RWPE1 (cell line): ENCODE results near the gene WASF2.

Experiments used
- CTCF ChIA-PET: fragments of 350-600 bp; sonication (Branson Sonifier 250); formaldehyde crosslinking; extraction: SDS; loops from one replicate; lab custom pipeline; 2021; lab: Yijun Ruan, JAX
- POLR2A ChIA-PET: fragments of 400-600 bp; formaldehyde crosslinking; extraction: SDS; loops from one replicate; lab custom pipeline; 2020; ENCODE audit warnings: antibody characterized with exemption; ENCODE audit not compliant: low non-redundant PET; lab: Yijun Ruan, JAX
- DNase-seq: peaks from one replicate; pipeline ENCODE4 v3.0.0; 2012; ENCODE audit warnings: low spot score
- H3K27ac ChIP-seq: fragments of 450-650 bp; 2 replicates; pipeline ENCODE4 v1.5.1; 2017
- CTCF ChIP-seq: fragments of 450-650 bp; conservative IDR thresholded peaks from 2 replicates; pipeline ENCODE4 v1.5.1; 2017; ENCODE audit warnings: low read depth, mild to moderate bottlenecking

The WASF2 gene

GRCh38 chr1:27397749-27398148, 92.2 kb downstream of the WASF2 start:
- DNase-seq: no peak
- TF ChIP-seq CTCF: no peak
- peak overlapping the region; percentile 60 for H3K27ac ChIP-seq
- POLR2A ChIA-PET: no interaction called here
- CTCF ChIA-PET: interaction anchor here (0.6 to 2.7 kb wide), 3 partner anchors 10 to 105 kb away, joined by 3 to 9 read pairs (median 3); no protein-coding TSS in a partner anchor

GRCh38 chr1:27397110-27397509, 92.9 kb downstream of the WASF2 start:
- no peak for TF ChIP-seq CTCF
- peak overlapping the region; percentile 60 for H3K27ac ChIP-seq
- no peak for DNase-seq
- ChIA-PET POLR2A (no interaction called here), CTCF (interaction anchor here (0.6 to 2.7 kb wide), 5 partner anchors 9 to 430 kb away, joined by 3 to 15 read pairs (median 4); partner anchors contain the start of gene CD164L2)

GRCh38 chr1:27395441-27396195, 94.3 kb downstream of the WASF2 start:
- peak; percentile 77 for DNase-seq
- CTCF ChIA-PET: interaction anchor here (0.5 to 2.7 kb wide), 22 partner anchors 9 to 538 kb away, joined by 3 to 45 read pairs (median 4); partner anchors contain the start of genes CD164L2 and IFI6
- peak; percentile 98 for TF ChIP-seq CTCF
- H3K27ac ChIP-seq: peak overlapping the region; percentile 60
- POLR2A ChIA-PET: interaction anchor here (0.6 kb wide), 2 partner anchors 53 to 1965 kb away, joined by 3 read pairs; no protein-coding TSS in a partner anchor

- ChIA-PET CTCF (interaction anchor here (0.6 to 2.7 kb wide), 13 partner anchors 26 to 397 kb away, joined by 3 to 45 read pairs (median 3); partner anchors contain the start of gene IFI6), POLR2A (interaction anchor here (0.6 kb wide), 2 partner anchors 53 to 86 kb away, joined by 3 read pairs; no protein-coding TSS in a partner anchor)
- DNase-seq: no peak
- TF ChIP-seq CTCF: no peak
- H3K27ac ChIP-seq: peak overlapping the region; percentile 75
These were observed 95.0 kb downstream of the WASF2 start for GRCh38 chr1:27394925-27395324.

GRCh38 chr1:27394282-27394658, 95.7 kb downstream of the WASF2 start:
- no peak for TF ChIP-seq CTCF
- peak overlapping the region; percentile 75 for H3K27ac ChIP-seq
- POLR2A ChIA-PET: interaction anchor here (0.6 kb wide), 1 partner anchor 86 kb away, joined by 3 read pairs; no protein-coding TSS in a partner anchor
- CTCF ChIA-PET: interaction anchor here (0.6 to 2.2 kb wide), 8 partner anchors 25 to 213 kb away, joined by 3 to 45 read pairs (median 3); no protein-coding TSS in a partner anchor
- DNase-seq: no peak

GRCh38 chr1:27393641-27394281, 96.2 kb downstream of the WASF2 start:
- ChIA-PET POLR2A (no interaction called here), CTCF (interaction anchor here (0.8 to 2.2 kb wide), 5 partner anchors 36 to 213 kb away, joined by 3 to 45 read pairs (median 3); partner anchors contain the start of gene SYTL1)
- DNase-seq: no peak
- H3K27ac ChIP-seq: peak overlapping the region; percentile 75
- no peak for TF ChIP-seq CTCF
